Panc1 (cell line): ENCODE data around the gene BTBD9. TPM values are rescaled to one million over a fixed set of nuclear protein-coding genes. Genes with fewer than 3 reads are reported as not detected.

Source experiments
- ATAC-seq: fragments of 200-7000 bp; cut with Tn5 transposase; 2 replicates; pipeline ENCODE4 v1.9.1; 2020; ENCODE audit warnings: mild to moderate bottlenecking, moderate library complexity
- BruUV-seq: library from RNA; stranded (reverse); fragments of 400-500 nt; replicated peaks from 2 replicates; lab custom pipeline; 2021; lab: Mats Ljungman, UMichigan
- CTCF ChIA-PET: fragments of 300-600 bp; sonication (Branson Sonifier 250); formaldehyde crosslinking; loops from one replicate; lab custom pipeline; 2022; ENCODE audit warnings: antibody characterized with exemption; lab: Charles Lee
- POLR2A ChIA-PET: fragments of 300-600 bp; sonication (Branson Sonifier 250); formaldehyde crosslinking; loops from one replicate; lab custom pipeline; 2022; ENCODE audit warnings: antibody characterized with exemption; lab: Charles Lee
- DNase-seq: peaks from one replicate; pipeline ENCODE4 v3.0.0-alpha.2; 2010; ENCODE audit warnings: low read depth, low spot score
- H3K27ac ChIP-seq: 2 replicates; pipeline ENCODE4 v1.5.1; 2011; ENCODE audit warnings: mild to moderate bottlenecking, low read length, inconsistent platforms
- H3K27me3 ChIP-seq: fragments of 200-500 bp; sonication (Bioruptor generic); 2 replicates; pipeline ENCODE4 v1.6.0; 2014; ENCODE audit warnings: low read length, inconsistent platforms; ENCODE audit not compliant: control insufficient read depth, insufficient read depth
- H3K36me3 ChIP-seq: fragments of 200-500 bp; sonication (Bioruptor generic); 2 replicates; pipeline ENCODE4 v1.5.1; 2014; ENCODE audit warnings: inconsistent platforms, mild to moderate bottlenecking, low read length, moderate library complexity; ENCODE audit not compliant: control insufficient read depth, insufficient read depth
- H3K4me1 ChIP-seq: 2 replicates; pipeline ENCODE4 v1.5.1; 2011; ENCODE audit warnings: inconsistent platforms, mild to moderate bottlenecking, low read length, moderate library complexity; ENCODE audit not compliant: control insufficient read depth, insufficient read depth
- H3K4me3 ChIP-seq, 2 experiments: 2 replicates each; pipeline ENCODE4 v1.5.1; 2011 to 2012; ENCODE audit warnings: low read depth in 2 of 2, low read length in 2 of 2, mild to moderate bottlenecking in 2 of 2, inconsistent platforms in 1 of 2, moderate library complexity in 1 of 2
- H3K9me3 ChIP-seq: fragments of 200-500 bp; sonication (Bioruptor generic); 2 replicates; pipeline ENCODE4 v1.5.1; 2014; ENCODE audit warnings: low read depth, mild to moderate bottlenecking, inconsistent platforms, low read length, moderate library complexity; ENCODE audit not compliant: control insufficient read depth, insufficient read depth
- POLR2AphosphoS5 ChIP-seq: IDR thresholded peaks from 2 replicates; pipeline ENCODE4 v1.6.1; 2012; ENCODE audit warnings: mild to moderate bottlenecking, low read depth, low read length, moderate library complexity
- SIN3A ChIP-seq: IDR thresholded peaks from 2 replicates; pipeline ENCODE4 v1.6.1; 2012; ENCODE audit warnings: low read depth, mild to moderate bottlenecking, low read length, moderate library complexity, borderline replicate concordance; ENCODE audit not compliant: insufficient read depth
- TCF7L2 ChIP-seq: IDR thresholded peaks from 2 replicates; pipeline ENCODE4 v1.6.1; 2011; ENCODE audit warnings: mild to moderate bottlenecking, low read depth, low read length, inconsistent platforms
- in situ Hi-C: cut with HindIII; loops from 2 replicates; pipeline ENCODE4 v1.10.0; 2016; ENCODE audit warnings: low sequenced_read_pairs, low pct_unique_long_range_greater_than_20kb
- intact Hi-C: fragments of 100-400 bp; cut with micrococcal nuclease; formaldehyde crosslinking; loops from one replicate; pipeline ENCODE4 v1.10.0; 2022; ENCODE audit not compliant: unreplicated experiment
- total RNA-seq: library from RNA; stranded (reverse); gene quantifications from one replicate; pipeline ENCODE4 v1.2.1, GENCODE V29; 2021; ENCODE audit not compliant: unreplicated experiment
- TF ChIP-seq, protein P1 (sequence below), 2 experiments: IDR thresholded peaks; 2 replicates each; pipeline ENCODE4 v1.6.1; 2011 to 2012; ENCODE audit warnings: low read depth in 2 of 2, control low read depth in 1 of 2, low read length in 1 of 2, mild to moderate bottlenecking in 1 of 2, moderate library complexity in 1 of 2; ENCODE audit not compliant: insufficient read depth in 1 of 2
- TF ChIP-seq, protein P2 (sequence below): fragments of 450-650 bp; IDR thresholded peaks from 2 replicates; pipeline ENCODE4 v1.5.1; 2017; ENCODE audit warnings: mild to moderate bottlenecking

The BTBD9 gene
- total RNA-seq, 1 experiment from 2014 or later: 12.8 TPM

DNA sequence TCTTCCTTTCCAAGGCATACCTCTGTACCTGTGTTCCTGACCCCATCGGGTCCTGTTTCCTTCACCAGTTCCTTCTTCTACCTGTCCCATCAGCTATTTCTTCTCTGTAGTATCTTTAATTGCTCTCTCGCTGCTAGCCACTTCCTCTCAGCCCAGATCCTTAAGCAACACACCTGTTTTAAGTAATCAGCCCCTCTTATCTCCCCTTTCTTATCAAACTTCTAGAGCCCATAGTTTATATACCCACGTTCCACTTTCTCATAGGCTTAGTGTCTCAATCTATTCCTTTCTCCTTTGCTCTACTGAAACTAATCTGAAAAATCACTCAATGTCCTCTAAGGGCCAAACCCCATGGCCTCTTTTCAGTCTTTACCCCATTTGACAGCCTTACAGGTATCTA lies 239.6 kb downstream of the BTBD9 start:
- no peaks in the 10 kb centered on the region for H3K9me3 ChIP-seq
- H3K27me3 ChIP-seq: no peaks in the 10 kb centered on the region
- H3K4me1 ChIP-seq: no peaks in the 10 kb centered on the region; the same call in 1 of the 2 replicates
- H3K27ac ChIP-seq: no peak overlapping the region
- BruUV-seq: no TSS peak
- TF ChIP-seq POLR2AphosphoS5 (no peak), TCF7L2 (no peak), SIN3A (no peak)
- TF ChIP-seq, protein P1, sequence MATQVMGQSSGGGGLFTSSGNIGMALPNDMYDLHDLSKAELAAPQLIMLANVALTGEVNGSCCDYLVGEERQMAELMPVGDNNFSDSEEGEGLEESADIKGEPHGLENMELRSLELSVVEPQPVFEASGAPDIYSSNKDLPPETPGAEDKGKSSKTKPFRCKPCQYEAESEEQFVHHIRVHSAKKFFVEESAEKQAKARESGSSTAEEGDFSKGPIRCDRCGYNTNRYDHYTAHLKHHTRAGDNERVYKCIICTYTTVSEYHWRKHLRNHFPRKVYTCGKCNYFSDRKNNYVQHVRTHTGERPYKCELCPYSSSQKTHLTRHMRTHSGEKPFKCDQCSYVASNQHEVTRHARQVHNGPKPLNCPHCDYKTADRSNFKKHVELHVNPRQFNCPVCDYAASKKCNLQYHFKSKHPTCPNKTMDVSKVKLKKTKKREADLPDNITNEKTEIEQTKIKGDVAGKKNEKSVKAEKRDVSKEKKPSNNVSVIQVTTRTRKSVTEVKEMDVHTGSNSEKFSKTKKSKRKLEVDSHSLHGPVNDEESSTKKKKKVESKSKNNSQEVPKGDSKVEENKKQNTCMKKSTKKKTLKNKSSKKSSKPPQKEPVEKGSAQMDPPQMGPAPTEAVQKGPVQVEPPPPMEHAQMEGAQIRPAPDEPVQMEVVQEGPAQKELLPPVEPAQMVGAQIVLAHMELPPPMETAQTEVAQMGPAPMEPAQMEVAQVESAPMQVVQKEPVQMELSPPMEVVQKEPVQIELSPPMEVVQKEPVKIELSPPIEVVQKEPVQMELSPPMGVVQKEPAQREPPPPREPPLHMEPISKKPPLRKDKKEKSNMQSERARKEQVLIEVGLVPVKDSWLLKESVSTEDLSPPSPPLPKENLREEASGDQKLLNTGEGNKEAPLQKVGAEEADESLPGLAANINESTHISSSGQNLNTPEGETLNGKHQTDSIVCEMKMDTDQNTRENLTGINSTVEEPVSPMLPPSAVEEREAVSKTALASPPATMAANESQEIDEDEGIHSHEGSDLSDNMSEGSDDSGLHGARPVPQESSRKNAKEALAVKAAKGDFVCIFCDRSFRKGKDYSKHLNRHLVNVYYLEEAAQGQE (IDR thresholded peaks at IDR 0.05; ENCODE audit: insufficient read depth in 1 of 2, low read depth in 2 of 2, low read length in 1 of 2): no peak
- TF ChIP-seq, protein P2, sequence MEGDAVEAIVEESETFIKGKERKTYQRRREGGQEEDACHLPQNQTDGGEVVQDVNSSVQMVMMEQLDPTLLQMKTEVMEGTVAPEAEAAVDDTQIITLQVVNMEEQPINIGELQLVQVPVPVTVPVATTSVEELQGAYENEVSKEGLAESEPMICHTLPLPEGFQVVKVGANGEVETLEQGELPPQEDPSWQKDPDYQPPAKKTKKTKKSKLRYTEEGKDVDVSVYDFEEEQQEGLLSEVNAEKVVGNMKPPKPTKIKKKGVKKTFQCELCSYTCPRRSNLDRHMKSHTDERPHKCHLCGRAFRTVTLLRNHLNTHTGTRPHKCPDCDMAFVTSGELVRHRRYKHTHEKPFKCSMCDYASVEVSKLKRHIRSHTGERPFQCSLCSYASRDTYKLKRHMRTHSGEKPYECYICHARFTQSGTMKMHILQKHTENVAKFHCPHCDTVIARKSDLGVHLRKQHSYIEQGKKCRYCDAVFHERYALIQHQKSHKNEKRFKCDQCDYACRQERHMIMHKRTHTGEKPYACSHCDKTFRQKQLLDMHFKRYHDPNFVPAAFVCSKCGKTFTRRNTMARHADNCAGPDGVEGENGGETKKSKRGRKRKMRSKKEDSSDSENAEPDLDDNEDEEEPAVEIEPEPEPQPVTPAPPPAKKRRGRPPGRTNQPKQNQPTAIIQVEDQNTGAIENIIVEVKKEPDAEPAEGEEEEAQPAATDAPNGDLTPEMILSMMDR: no peak
- in situ Hi-C loops: no loop called here
- H3K36me3 ChIP-seq: no peaks in the 10 kb centered on the region
- DNase-seq: no peak
- H3K4me3 ChIP-seq: no peak overlapping the region
- intact Hi-C loops: no loop called here
- ChIA-PET CTCF (no interaction called here), POLR2A (interaction anchor here (0.6 to 0.7 kb wide), 2 partner anchors 48 to 78 kb away, joined by 3 read pairs; no protein-coding TSS in a partner anchor)
- ATAC-seq: no peak

DNA sequence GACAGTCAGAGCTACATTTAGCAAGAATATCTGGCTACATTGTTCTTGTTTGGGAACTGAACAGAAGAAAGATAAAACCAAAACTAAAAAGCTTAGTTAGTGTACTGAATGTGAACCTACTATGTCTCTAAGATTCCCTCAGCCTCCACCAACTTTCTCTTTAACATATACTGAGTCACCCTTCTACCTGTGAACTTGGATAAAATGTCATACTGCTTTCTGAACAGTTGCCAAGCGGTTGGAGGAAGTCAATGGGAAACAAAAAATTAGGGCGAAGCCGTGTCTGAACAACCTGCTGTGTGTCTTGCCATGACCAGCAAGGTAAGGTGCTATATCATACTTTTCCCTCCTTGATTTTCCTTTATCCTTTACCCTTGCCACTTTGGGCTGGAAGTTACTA lies 243.5 kb downstream of the BTBD9 start:
- H3K9me3 ChIP-seq: no peaks in the 10 kb centered on the region
- no peaks in the 10 kb centered on the region for H3K36me3 ChIP-seq
- CTCF ChIA-PET: interaction anchor here (0.7 kb wide), 1 partner anchor 548 kb away, joined by 4 read pairs; no protein-coding TSS in a partner anchor
- ATAC-seq: no peak
- no peak overlapping the region for H3K4me3 ChIP-seq
- TF ChIP-seq TCF7L2 (no peak), SIN3A (no peak), POLR2AphosphoS5 (no peak)
- TF ChIP-seq, protein P2: no peak
- TF ChIP-seq, protein P1 (IDR thresholded peaks at IDR 0.05; ENCODE audit: insufficient read depth in 1 of 2, low read depth in 2 of 2, low read length in 1 of 2): no peak
- POLR2A ChIA-PET: interaction anchor here (0.7 kb wide), 1 partner anchor 77 kb away, joined by 4 read pairs; no protein-coding TSS in a partner anchor
- H3K4me1 ChIP-seq: no peaks in the 10 kb centered on the region
- H3K27ac ChIP-seq: no peak overlapping the region
- in situ Hi-C loops: no loop called here
- no peak for DNase-seq
- no TSS peak for BruUV-seq
- H3K27me3 ChIP-seq: no peaks in the 10 kb centered on the region
- intact Hi-C loops: no loop called here
